GM11168 (cell line): Measurements from ENCODE around the gene CNTN4.

Experiments
- in situ Hi-C: fragments of 300-500 bp; cut with MboI; formaldehyde crosslinking; loops from one replicate; pipeline ENCODE4 v1.12.0; 2022; ENCODE audit warnings: low sequenced_read_pairs; ENCODE audit not compliant: unreplicated experiment

CNTN4 gene

DNA sequence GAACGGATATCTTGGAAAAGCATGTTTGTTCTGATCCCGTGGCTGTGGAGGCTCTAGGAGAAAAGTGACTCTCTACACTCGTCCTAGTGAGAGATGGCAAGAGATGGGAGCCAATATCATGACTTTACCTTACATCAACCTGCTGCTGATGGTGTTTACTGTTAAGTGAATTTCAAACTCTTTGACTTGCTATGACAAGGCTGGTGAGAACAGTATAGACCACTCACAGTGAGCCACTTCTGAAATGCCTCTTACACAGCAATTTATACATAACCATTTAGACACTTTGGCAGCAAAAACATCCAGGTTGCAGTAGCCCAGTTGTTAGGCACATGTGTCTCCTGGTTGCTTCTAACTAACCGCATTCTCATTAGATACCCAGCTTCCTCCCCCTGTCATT lies 968.2 kb downstream of the CNTN4 start:
- in situ Hi-C loops, result no loop called here

- in situ Hi-C loops, result no loop called here
Measured at GRCh38 chr3:3068358-3068881, 969.8 kb downstream of the CNTN4 start.

DNA sequence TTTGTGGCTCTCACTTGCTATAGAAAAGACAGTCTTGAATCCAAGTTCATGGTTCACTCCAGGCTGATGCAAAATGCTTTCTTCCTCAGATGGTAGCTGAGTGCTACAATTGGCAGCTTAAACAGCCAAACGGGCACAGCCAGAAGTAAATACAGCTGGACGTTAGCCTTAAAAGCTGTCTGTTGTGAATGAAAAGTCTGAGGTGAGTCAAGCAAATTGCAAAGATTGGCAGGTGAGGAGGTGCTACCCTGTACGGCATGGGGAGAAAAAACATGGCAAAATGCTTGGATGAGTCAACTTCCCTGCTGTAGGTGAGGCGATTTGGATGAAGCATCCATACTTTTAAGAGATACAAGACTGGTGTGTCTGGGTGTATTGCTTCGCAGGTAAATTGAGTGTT lies 971.1 kb downstream of the CNTN4 start:
- in situ Hi-C loops, result no loop called here

DNA sequence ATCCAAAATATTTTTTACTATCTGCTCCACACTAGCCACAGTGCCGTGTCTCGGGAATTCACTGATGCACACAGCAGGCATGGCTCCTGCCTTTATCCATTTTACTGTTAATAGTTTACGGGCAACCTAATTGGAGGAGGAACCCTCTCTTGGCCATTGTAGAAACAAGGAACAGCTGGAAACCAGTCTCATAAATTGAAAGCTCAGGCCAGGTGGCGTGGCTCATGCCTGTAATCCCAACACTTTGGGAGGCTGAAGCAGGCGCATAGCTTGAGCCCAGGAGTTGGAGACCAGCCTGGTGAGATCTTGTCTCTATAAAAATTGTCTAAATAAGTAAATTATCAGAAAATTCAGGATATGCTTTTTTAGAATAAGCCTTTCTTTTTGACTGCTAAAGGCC lies 972.5 kb downstream of the CNTN4 start:
- in situ Hi-C loops, result no loop called here

DNA sequence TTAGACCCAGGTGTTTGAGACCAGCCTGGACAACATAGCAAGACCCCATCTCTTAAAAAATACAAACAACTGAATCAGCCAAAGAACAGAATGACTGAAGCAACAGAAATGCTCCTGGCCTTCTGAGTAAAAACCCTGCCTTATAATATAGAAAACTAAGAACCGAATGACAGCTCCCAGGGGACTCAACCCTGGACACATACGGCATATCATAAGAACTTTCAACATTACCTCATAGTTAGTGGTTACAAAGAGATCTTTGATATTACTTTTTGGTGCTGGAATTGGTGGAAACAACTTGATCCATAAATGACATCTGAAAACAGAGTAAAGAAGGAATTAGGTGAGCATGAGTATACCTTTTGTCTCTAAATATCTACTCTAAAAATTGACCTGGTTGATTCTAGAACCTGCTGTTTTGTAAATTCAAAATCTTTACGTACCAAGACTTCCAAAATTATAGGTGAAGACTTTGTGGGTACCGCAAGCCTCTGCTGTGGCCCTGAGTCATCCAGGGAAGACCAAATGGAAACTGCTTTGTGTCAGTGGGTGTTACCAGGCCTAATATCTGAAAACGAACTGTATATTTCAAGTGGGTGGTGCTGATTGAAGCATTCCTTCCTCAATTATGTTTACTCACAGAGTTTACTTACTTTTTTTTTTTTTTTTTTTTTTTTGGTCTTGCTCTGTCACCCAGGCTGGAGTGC lies 976.0 kb downstream of the CNTN4 start:
- in situ Hi-C loops, result no loop called here

DNA sequence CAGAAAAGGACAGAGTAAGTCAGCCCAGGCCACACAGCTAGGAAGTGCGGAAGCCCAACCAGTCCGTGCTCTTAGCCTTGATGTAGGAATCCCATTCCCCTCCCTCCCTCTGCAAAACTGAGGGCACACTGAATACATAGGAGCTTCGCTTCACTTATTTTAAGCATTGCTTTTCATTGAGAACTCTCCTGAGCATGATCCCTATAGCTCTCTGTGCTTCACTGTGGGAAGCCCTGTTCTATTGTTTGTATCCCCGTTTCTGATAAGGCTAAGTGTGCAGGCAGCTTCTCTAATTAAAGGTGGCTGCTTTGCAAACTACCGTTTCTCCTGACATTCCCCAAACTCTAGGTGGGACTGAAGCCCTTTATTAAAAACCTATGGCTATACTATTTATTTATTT lies 981.6 kb downstream of the CNTN4 start:
- in situ Hi-C loops, result no loop called here

DNA sequence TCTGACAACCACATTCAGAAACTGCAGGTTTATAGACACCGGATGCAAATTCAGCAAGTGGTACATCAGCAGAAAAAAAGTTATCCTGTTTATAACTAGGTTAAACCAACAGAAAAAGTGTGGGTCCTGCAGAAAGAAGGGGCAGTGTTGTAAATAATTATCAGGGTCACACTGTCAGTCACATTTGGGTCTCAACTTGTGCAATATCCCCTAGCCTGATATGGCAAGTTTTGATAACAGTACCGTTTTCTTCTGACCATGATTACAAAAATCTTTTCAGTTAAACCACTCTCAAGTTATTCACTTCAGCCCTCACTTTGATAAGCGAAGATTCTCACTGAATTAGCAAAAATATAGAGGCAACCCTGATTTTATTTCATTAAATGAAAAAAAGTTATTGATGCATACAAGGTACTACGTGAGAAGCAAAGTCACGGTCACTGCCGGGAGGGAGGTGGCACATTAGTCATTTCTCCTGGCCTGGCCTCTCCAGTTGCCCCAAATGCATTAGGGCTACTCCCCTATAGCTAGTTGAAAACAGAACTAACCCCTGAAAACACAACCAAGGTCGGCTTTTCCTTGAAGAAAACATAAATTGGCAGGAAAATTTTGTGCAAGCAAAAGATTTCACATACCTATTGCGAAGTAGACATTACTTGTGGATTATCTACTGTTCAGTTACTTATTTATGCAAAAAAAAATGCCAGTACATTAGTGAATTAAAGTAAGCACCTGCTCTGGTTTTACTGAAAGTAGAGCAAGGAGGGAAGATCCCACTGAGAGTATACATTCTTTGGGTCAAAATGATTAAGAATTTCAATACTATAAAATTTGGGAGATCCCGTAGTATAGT lies 982.9 kb downstream of the CNTN4 start:
- in situ Hi-C loops, result no loop called here

- in situ Hi-C loops, result no loop called here
Measured at GRCh38 chr3:3082234-3082924, 983.7 kb downstream of the CNTN4 start.

DNA sequence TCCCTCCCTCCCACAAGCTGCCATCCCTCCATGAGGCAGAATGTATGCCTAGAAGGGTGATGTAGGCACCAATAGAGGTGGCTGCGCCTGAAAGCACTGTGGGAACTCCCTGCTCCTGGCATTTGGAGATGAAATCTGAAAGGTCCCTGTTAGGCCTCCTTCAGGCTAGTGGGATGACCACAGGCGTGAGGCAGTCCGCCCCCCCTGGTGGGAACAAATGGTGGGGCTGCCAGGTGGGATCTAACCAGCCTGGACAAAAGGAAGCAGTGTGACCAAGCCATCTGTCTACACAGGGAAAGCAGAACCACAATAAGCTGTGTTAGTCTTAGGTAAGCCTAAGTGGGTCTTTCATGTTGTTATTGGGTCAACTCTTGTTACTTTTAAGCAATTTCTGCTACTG lies 986.2 kb downstream of the CNTN4 start:
- in situ Hi-C loops, result no loop called here

- in situ Hi-C loops, result no loop called here
Measured at GRCh38 chr3:3085782-3086181, 987.1 kb downstream of the CNTN4 start.

DNA sequence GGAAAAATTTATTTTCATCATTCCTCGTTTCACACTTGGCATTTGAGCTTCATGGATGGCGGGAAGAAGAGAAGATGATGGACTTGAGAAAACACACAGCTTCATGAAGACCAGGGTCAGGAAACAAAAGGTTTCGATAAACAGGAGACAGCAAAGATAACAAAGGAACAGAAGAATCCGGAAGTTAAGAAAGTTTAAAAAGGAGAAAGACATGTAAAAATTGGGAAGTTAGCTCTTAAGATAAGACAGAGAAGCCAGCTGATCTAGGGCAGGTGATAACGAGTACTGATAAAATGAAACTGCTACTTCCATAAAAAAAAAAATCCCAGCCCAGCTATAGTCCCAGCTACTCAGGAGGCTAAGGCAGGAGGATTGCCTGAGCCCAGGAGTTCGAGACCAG lies 987.6 kb downstream of the CNTN4 start:
- in situ Hi-C loops, result no loop called here

DNA sequence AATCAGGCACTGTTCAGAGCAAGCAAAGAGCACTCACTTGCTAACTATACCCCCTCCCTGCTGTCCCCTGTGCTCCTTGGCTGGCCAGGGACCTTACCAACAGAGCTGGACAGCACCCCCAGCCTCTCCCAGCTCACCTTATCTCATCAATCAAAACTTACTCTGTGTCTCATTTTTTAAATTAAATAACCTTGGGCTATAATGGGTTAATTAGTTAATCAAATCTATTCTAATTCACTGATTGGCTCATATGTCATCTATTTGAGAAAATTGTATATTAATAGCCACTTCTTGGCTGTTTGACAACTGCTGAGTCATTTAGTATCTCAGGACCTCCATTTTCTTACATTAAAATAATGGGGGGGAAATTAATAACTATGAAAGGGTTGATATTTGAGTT lies 988.6 kb downstream of the CNTN4 start:
- in situ Hi-C loops, result no loop called here

GRCh38 chr3:3087716-3088465 lies 989.2 kb downstream of the CNTN4 start:
- in situ Hi-C loops, result no loop called here

DNA sequence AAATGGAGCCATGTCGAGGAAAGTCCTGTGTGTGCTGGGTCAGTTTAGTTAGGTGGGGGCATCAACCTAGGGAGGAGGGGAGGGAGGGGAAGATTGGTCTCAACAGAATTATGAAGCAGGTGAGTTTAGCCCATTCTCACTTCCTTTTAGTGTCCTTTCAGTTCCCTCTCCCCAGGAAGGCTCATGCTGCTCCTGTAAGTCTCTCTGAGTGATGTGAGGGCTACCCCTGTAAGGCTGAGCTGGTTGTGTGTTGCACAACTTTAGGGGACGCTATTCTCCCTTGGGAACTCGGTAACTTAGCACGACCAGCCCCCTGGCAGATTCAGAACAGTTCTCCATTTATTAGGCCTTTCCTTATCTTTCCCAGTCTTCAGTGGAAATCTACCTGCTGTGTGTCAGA lies 990.4 kb downstream of the CNTN4 start:
- in situ Hi-C loops, result no loop called here

- in situ Hi-C loops, result no loop called here
Measured at GRCh38 chr3:3097958-3098357, 999.3 kb downstream of the CNTN4 start.

DNA sequence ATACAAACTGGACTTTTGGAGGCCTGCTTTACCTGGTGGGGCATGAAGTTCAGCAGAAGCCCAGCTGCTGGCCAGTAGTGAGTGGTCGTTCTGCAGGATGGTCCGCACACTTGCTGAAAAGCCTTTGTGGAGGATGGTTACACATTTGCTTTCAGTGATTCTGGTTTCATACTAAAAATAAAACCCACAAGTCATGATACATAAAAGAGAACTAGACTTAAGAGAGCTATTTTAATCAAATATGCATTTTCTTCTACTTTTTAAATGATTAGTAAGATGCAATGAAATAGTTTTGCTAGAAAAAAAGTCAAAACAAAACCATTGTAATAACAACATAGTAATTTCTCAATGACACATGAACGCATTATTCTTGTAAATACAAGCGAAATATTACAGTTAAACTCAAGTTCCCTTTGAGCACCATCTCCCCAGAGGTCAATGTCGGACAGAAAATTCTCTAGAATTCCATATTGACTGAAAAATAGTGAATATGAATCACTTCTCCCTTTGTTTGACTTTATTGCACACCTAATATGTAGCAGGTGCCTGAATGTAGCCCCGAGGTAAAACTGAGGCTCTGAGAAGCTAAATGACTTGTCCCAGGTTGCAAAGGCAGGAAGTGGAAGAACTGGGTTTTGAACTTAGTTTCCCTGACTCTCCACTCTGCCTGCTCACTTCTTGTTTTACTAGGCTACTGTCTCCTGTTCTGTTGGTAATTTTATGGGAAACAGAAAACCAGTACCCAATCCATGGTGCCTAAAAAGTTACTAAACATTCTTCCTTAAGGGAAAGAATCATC lies 1003.2 kb downstream of the CNTN4 start:
- in situ Hi-C loops, result no loop called here

- in situ Hi-C loops, result no loop called here
Measured at GRCh38 chr3:3102751-3103150, 1004.1 kb downstream of the CNTN4 start.

DNA sequence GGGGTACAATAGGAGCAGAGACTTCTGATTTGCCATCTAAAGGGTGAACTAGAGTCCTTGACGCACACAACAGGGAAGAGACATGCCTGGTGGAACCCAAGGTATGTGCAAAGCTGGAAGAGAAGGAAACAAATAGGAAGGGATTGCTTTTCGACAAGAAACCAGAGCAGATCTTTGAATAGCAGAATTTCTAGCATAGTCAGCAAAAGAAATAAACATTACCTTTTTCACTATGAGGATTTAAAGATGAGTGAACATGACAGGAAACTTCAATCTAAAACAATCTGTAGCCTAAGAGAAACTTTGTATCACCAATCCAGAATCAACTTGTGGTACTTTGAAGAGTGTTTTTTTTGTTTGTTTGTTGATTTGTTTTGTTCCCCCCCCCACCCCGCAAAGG lies 1006.6 kb downstream of the CNTN4 start:
- in situ Hi-C loops, result no loop called here

- in situ Hi-C loops, result no loop called here
Measured at GRCh38 chr3:3105815-3106214, 1007.1 kb downstream of the CNTN4 start.
